AG09319 (cell line): ENCODE data around the gene RUNX1.

ENCODE experiments used
- DNase-seq: peaks from one replicate; pipeline ENCODE4 v3.0.0-alpha.2; 2010; ENCODE audit warnings: low read depth; ENCODE audit errors: extremely low read depth
- TF ChIP-seq, protein P1 (sequence below): IDR thresholded peaks from 2 replicates; pipeline ENCODE4 v1.5.1; 2011; ENCODE audit warnings: low read depth, mild to moderate bottlenecking, inconsistent platforms, low read length, moderate library complexity

RUNX1 gene

DNA sequence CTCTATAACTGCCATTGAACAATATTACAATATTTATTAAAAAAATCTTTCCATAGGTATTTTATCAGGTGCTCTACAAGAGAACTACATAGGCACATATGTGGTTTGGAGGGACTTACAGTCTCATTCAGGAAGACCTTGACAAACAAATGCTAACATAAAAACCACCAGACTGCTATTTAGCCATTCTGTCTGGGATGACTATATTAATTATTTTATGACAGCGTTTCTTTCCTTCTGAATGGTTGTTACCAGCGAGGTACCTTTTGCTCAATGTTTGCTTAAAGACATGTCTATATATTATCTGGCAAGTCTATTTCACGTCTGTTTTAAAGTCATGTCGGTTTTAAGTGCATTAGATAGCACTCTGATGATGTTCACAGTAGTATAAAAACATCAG is 69.7 kb downstream of the RUNX1 start:
- DNase-seq, result no peak
- TF ChIP-seq, protein P1, sequence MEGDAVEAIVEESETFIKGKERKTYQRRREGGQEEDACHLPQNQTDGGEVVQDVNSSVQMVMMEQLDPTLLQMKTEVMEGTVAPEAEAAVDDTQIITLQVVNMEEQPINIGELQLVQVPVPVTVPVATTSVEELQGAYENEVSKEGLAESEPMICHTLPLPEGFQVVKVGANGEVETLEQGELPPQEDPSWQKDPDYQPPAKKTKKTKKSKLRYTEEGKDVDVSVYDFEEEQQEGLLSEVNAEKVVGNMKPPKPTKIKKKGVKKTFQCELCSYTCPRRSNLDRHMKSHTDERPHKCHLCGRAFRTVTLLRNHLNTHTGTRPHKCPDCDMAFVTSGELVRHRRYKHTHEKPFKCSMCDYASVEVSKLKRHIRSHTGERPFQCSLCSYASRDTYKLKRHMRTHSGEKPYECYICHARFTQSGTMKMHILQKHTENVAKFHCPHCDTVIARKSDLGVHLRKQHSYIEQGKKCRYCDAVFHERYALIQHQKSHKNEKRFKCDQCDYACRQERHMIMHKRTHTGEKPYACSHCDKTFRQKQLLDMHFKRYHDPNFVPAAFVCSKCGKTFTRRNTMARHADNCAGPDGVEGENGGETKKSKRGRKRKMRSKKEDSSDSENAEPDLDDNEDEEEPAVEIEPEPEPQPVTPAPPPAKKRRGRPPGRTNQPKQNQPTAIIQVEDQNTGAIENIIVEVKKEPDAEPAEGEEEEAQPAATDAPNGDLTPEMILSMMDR, result no peak

DNA sequence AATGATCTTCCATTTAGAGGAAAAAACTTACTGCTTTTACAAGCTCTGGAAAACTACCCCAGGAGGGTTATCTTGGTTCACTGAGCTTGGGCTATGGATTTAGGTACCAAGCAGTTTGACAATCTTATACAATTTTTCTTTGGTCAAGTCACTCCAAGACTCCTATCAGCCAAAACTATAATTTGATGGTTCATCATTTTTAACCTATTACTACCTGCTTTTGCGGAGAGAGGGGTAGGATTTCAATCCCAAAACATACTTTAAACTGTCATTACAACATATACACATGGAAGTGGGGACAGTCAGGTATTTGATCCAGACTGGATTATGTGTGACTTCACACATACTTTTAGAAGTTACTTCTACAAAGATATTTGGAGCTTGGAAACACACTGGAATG is 71.8 kb downstream of the RUNX1 start:
- TF ChIP-seq, protein P1, result no peak

DNA sequence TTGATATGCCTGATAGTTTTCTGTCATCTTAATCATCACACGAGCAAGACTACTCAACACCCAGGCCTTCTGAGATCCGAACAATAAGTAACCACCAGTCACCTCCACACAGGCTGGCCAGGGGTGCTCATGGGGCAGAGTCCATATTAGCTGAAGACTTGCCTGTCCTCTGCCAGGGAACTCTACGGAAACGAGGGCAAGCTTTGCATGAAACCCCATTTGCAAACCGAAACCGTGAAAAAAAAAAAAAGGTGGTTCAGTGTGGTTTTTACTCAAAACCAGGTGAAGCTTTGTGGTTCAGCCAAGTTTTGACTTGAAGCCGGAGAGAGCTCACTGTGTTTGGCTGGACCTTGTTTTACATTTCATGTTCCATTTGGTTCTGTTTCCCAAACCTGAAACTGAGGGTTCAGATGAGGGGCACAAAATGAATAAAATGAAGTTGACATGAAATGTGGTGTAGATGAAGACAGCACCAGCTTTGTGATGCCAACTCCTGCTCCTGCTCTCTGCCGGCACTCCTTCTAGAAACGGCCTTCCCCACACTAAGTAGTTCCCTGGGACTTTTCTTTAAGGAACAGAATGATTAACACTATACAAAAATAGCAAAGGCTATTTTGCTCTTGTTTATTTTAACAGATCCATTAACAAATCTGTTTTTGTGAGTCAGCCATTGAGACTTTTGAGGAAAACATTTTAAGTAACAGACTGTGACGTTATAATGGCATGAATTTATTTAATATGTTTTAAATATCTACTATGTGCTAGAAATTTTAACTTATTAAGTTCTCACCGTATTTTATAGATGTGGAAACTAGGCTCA is 74.7 kb downstream of the RUNX1 start:
- TF ChIP-seq, protein P1, result no peak
- no peak for DNase-seq

More for the DNA sequence above, 71.8 kb downstream of the RUNX1 start:
- no peak for DNase-seq

DNA sequence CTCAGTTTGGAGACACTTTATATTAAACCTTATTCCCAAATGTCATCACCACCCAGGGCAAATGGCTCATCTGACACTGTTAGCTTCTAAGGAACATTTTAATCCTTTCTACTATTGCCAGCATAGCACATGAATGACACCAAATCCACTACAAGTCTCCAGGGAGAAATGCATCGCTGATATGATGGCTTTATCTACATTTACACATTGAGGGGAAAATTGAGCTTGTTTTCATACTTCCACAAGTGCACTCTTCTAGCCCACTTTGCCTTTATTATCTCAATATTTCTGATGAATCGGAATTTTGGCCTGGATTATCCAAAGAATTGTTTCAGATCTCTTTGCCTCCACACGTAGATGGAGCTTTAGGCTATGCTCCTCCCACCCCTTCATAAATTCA is 75.4 kb downstream of the RUNX1 start:
- no peak for DNase-seq
- TF ChIP-seq, protein P1, result no peak

DNA sequence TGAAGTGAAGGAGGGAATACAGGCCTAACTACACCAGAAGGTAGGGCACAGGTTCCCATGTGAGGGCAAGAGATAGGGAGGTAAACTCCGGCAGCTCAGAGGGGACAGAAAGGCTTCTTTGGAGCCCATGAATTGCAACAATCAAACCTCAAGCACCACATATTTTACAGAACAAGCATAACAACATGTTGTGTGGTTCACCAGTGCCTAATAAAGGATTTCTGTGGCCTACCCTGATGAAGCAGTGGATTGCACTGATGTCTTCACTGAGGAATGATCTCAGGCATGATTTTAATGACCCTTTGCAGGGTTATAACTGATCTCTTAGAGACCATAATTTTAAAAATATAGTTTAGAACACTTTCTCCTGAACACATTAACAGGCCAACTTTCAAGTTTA is 77.4 kb downstream of the RUNX1 start:
- TF ChIP-seq, protein P1, result no peak
- DNase-seq, result no peak

DNA sequence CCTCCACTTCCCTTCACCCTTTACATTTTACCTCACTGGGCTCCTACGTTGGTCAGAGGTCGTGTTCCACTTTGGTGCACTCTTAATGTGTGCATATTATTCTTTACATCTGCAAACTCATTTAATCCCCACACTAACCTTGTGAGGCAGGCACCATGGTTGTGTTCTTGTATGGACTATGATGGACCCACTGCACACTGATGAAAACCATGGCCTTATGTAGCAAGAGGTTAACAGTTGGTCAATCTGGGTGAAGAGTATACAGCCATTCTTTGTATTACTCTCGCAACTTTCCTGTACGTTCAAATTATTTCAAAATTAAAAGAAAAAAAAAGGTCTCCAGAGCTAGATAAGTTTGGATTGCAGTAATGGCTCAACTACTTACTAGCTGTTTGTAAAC is 78.5 kb downstream of the RUNX1 start:
- TF ChIP-seq, protein P1, result no peak
- DNase-seq, result no peak

DNA sequence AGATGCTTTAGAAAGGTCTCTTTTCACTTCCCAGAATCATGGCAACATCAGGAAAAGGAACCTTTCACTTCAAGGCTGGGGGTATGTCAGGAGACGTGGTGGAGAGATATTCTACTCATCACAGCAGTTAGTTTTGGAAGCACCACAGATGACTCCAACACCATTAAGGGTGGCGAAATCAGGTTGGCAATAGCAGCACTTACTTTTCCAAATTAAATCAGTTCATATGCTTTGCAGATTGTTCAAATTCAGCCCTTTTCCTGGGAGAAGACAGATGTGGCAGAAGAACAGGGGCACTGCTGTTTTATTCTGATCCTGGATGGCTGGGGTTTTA is 79.0 kb downstream of the RUNX1 start:
- TF ChIP-seq, protein P1, result no peak
- DNase-seq, result no peak
